H9 (cell line): ENCODE results near the gene HMGB1. TPM values are rescaled to one million over a fixed set of nuclear protein-coding genes. Genes with fewer than 3 reads are reported as not detected.

Experiments
- DNase-seq: peaks from one replicate; pipeline ENCODE4 v3.0.0-alpha.2; 2017
- H2AFZ ChIP-seq: one replicate; pipeline ENCODE4 v1.6.1; 2013; ENCODE audit warnings: mild to moderate bottlenecking, low read length, control low read depth, moderate library complexity
- H2AK5ac ChIP-seq: 2 replicates; pipeline ENCODE4 v1.6.1; 2013; ENCODE audit warnings: low read length, control low read depth, mixed read lengths; ENCODE audit not compliant: insufficient read length
- H2BK120ac ChIP-seq: one replicate; pipeline ENCODE4 v1.6.1; 2013; ENCODE audit warnings: low read depth, mild to moderate bottlenecking, low read length, control low read depth, inconsistent platforms; ENCODE audit not compliant: poor library complexity, severe bottlenecking
- H2BK12ac ChIP-seq: 2 replicates; pipeline ENCODE4 v1.6.1; 2013; ENCODE audit warnings: low read length, control low read depth, mixed read lengths, low read depth; ENCODE audit not compliant: insufficient read length
- H2BK15ac ChIP-seq: 2 replicates; pipeline ENCODE4 v1.6.1; 2013; ENCODE audit warnings: low read depth, low read length, control low read depth
- H2BK20ac ChIP-seq: one replicate; pipeline ENCODE4 v1.6.1; 2013; ENCODE audit warnings: low read depth, mild to moderate bottlenecking, low read length, control low read depth, inconsistent platforms; ENCODE audit not compliant: poor library complexity, severe bottlenecking
- H2BK5ac ChIP-seq: 2 replicates; pipeline ENCODE4 v1.6.1; 2013; ENCODE audit warnings: low read length, control low read depth, mixed read lengths; ENCODE audit not compliant: insufficient read length
- H3K14ac ChIP-seq: 2 replicates; pipeline ENCODE4 v1.6.1; 2013; ENCODE audit warnings: low read length, control low read depth; ENCODE audit not compliant: insufficient read depth
- H3K18ac ChIP-seq: 2 replicates; pipeline ENCODE4 v1.6.1; 2013; ENCODE audit warnings: low read depth, mild to moderate bottlenecking, mixed read lengths, low read length, control low read depth; ENCODE audit not compliant: insufficient read length
- H3K23ac ChIP-seq: 2 replicates; pipeline ENCODE4 v1.6.1; 2013; ENCODE audit warnings: low read length, control low read depth, mixed read lengths, low read depth; ENCODE audit not compliant: insufficient read length
- H3K23me2 ChIP-seq: 2 replicates; pipeline ENCODE4 v1.6.1; 2013; ENCODE audit warnings: low read depth, mild to moderate bottlenecking, mixed read lengths, low read length, control low read depth; ENCODE audit not compliant: insufficient read length, poor library complexity, severe bottlenecking
- H3K27ac ChIP-seq: 2 replicates; pipeline ENCODE4 v1.5.1; 2013; ENCODE audit warnings: low read length, control low read depth, mixed read lengths, low read depth; ENCODE audit not compliant: insufficient read length
- H3K27me3 ChIP-seq: 2 replicates; pipeline ENCODE4 v1.6.1; 2013; ENCODE audit warnings: low read length, control low read depth, inconsistent platforms; ENCODE audit not compliant: insufficient read depth
- H3K4ac ChIP-seq: 2 replicates; pipeline ENCODE4 v1.6.1; 2013; ENCODE audit warnings: low read depth, mild to moderate bottlenecking, control low read depth, inconsistent platforms, low read length, moderate library complexity
- H3K4me1 ChIP-seq: 2 replicates; pipeline ENCODE4 v1.6.1; 2013; ENCODE audit warnings: low read length, control low read depth, inconsistent platforms; ENCODE audit not compliant: insufficient read depth
- H3K4me2 ChIP-seq: 2 replicates; pipeline ENCODE4 v1.6.1; 2013; ENCODE audit warnings: low read length, control low read depth, mixed read lengths; ENCODE audit not compliant: insufficient read length, insufficient read depth
- H3K56ac ChIP-seq: 2 replicates; pipeline ENCODE4 v1.6.1; 2013; ENCODE audit warnings: low read depth, mild to moderate bottlenecking, mixed read lengths, low read length, control low read depth; ENCODE audit not compliant: insufficient read length
- H3K79me1 ChIP-seq: 2 replicates; pipeline ENCODE4 v1.6.1; 2013; ENCODE audit warnings: low read depth, mild to moderate bottlenecking, moderate library complexity, low read length, control low read depth, inconsistent platforms; ENCODE audit not compliant: insufficient read depth, poor library complexity, severe bottlenecking
- H3K79me2 ChIP-seq: 2 replicates; pipeline ENCODE4 v1.6.1; 2013; ENCODE audit warnings: low read length, control low read depth, inconsistent platforms; ENCODE audit not compliant: insufficient read depth
- H3K9ac ChIP-seq: 2 replicates; pipeline ENCODE4 v1.6.1; 2013; ENCODE audit warnings: low read length, control low read depth, mixed read lengths; ENCODE audit not compliant: insufficient read length; ENCODE audit errors: extremely low read depth
- H3K9me3 ChIP-seq: one replicate; pipeline ENCODE4 v1.6.1; 2013; ENCODE audit warnings: low read depth, low read length, inconsistent platforms; ENCODE audit not compliant: control insufficient read depth
- H3T11ph ChIP-seq: one replicate; pipeline ENCODE4 v1.6.1; 2013; ENCODE audit warnings: mild to moderate bottlenecking, low read length, control low read depth, inconsistent platforms
- H4K20me1 ChIP-seq: one replicate; pipeline ENCODE4 v1.6.1; 2013; ENCODE audit not compliant: control insufficient read depth, insufficient read length, insufficient read depth
- H4K5ac ChIP-seq: 2 replicates; pipeline ENCODE4 v1.6.1; 2013; ENCODE audit warnings: low read depth, mild to moderate bottlenecking, mixed read lengths, low read length, control low read depth; ENCODE audit not compliant: insufficient read length
- H4K8ac ChIP-seq: replicated peaks from 2 replicates; pipeline ENCODE4 v1.6.1; 2013; ENCODE audit warnings: low read length, control low read depth, mixed read lengths, low read depth; ENCODE audit not compliant: insufficient read length
- H4K91ac ChIP-seq: 2 replicates; pipeline ENCODE4 v1.6.1; 2013; ENCODE audit warnings: low read depth, mild to moderate bottlenecking, moderate library complexity, mixed read lengths, low read length, control low read depth; ENCODE audit not compliant: insufficient read length
- H3K27ac Mint-ChIP-seq, 3 experiments: 2 replicates in 2 of 3; 3 replicates in 1 of 3; pipeline ENCODE4 v1.8.0; 2020 to 2021; ENCODE audit warnings: mixed read lengths in 3 of 3, mild to moderate bottlenecking in 1 of 3, moderate library complexity in 1 of 3
- H3K27me3 Mint-ChIP-seq: 2 replicates; pipeline ENCODE4 v1.8.0; 2021; ENCODE audit warnings: low read depth, mild to moderate bottlenecking, moderate library complexity, mixed read lengths
- H3K36me3 Mint-ChIP-seq, 3 experiments: 2 replicates in 2 of 3; 3 replicates in 1 of 3; pipeline ENCODE4 v1.8.0; 2020 to 2021; ENCODE audit warnings: low read depth in 3 of 3, mixed read lengths in 3 of 3; ENCODE audit not compliant: insufficient read depth in 1 of 3
- H3K4me1 Mint-ChIP-seq, 2 experiments: 2 replicates each; pipeline ENCODE4 v1.8.0; 2020; ENCODE audit warnings: mixed read lengths in 2 of 2
- H3K4me3 Mint-ChIP-seq, 2 experiments: 2 replicates in 1 of 2; 3 replicates in 1 of 2; pipeline ENCODE4 v1.8.0; 2020 to 2021; ENCODE audit warnings: mild to moderate bottlenecking in 2 of 2, mixed read lengths in 2 of 2, moderate library complexity in 1 of 2
- H3K9me3 Mint-ChIP-seq, 2 experiments: 2 replicates in 1 of 2; 3 replicates in 1 of 2; pipeline ENCODE4 v1.8.0; 2020; ENCODE audit warnings: mild to moderate bottlenecking in 2 of 2, mixed read lengths in 2 of 2, moderate library complexity in 1 of 2
- CTCF ChIP-seq: fragments of 200-600 bp; sonication (generic); conservative IDR thresholded peaks from 3 replicates; pipeline ENCODE4 v1.8.0; 2021; ENCODE audit warnings: antibody characterized with exemption, mild to moderate bottlenecking
- WGBS: extraction: QIAGEN DNeasy Blood & Tissue Kit; methylation state at CpG from one replicate; pipeline ENCODE4 v1.1.7; 2013; ENCODE audit warnings: missing lambda C conversion rate, low lambda C conversion rate, mixed read lengths; ENCODE audit not compliant: insufficient read length; ENCODE audit errors: extremely low coverage; 5-methylcytosine and 5-hydroxymethylcytosine counted together
- total RNA-seq: library from RNA; stranded (reverse); gene quantifications from 2 replicates; pipeline ENCODE4 v1.2.1, GENCODE V29; 2021

The HMGB1 gene
- total RNA-seq, 1 experiment from 2014 or later = 688 TPM

GRCh38 chr13:30442926-30443325 is 22.8 kb downstream of the HMGB1 start:
- no peak overlapping the region for H4K8ac ChIP-seq
- Mint-ChIP-seq H3K27ac (no peak overlapping the region), H3K4me1 (peaks cover 21 to 30% of the 10 kb centered on the region in 2 experiments), H3K27me3 (no peaks in the 10 kb centered on the region; the same call in 1 of the 2 replicates), H3K4me3 (no peak overlapping the region), H3K9me3 (no peaks in the 10 kb centered on the region; a peak in 2 of 5 replicates), H3K36me3 (no peaks in the 10 kb centered on the region)
- H4K5ac ChIP-seq = no peak overlapping the region
- no peak overlapping the region for H2BK15ac ChIP-seq
- no peak overlapping the region for H3K27ac ChIP-seq
- no peak overlapping the region for H4K91ac ChIP-seq
- no peaks in the 10 kb centered on the region for H3K79me2 ChIP-seq
- no peaks in the 10 kb centered on the region for H3K79me1 ChIP-seq
- H3K14ac ChIP-seq = no peak overlapping the region
- H3K4ac ChIP-seq = no peak overlapping the region
- H2BK12ac ChIP-seq = no peak overlapping the region
- H3K23ac ChIP-seq = no peak overlapping the region
- TF ChIP-seq CTCF = no peak
- no peaks in the 10 kb centered on the region for H3K9me3 ChIP-seq
- H3K18ac ChIP-seq = no peak overlapping the region
- no peak overlapping the region for H2AFZ ChIP-seq
- no peak overlapping the region for H3K9ac ChIP-seq
- no peaks in the 10 kb centered on the region for H3K27me3 ChIP-seq
- H3K4me1 ChIP-seq = peaks cover 8% of the 10 kb centered on the region; the same call in 1 of the 2 replicates
- no peak overlapping the region for H3T11ph ChIP-seq
- H3K4me2 ChIP-seq = no peak overlapping the region
- peaks cover 2% of the 10 kb centered on the region for H4K20me1 ChIP-seq
- no peak overlapping the region for H2BK5ac ChIP-seq
- no CpG with 5 or more reads among the region's 5 CpGs for WGBS
- H2BK20ac ChIP-seq = no peak overlapping the region
- H2BK120ac ChIP-seq = no peak overlapping the region
- no peak for DNase-seq
- H3K23me2 ChIP-seq = peaks cover 13% of the 10 kb centered on the region
- no peak overlapping the region for H2AK5ac ChIP-seq
- no peak overlapping the region for H3K56ac ChIP-seq
